Iris pigment epithelial cell (primary cell): ENCODE measurements around the gene MYRIP.
"Not testable (repeated sequence)": the region's sequence is repeated elsewhere in the genome, so short reads cannot be mapped to it uniquely, and the experiment has no call there.

Experiments used
- DNase-seq: peaks from one replicate; pipeline ENCODE4 v3.0.0-alpha.2; 2011; ENCODE audit warnings: low read depth

Gene MYRIP

DNA sequence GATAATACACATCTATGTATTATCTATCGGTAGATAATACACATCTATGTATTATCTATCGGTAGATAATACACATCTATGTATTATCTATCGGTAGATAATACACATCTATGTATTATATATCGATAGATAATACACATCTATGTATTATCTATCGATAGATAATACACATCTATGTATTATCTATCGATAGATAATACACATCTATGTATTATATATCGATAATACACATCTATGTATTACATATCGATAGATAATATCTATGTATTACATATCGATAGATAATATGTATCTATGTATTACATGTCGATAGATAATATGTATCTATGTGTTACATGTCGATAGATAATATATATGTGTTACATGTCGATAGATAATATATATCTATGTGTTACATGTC lies 275.0 kb downstream of the MYRIP start:
- not testable (repeated sequence) for DNase-seq

DNA sequence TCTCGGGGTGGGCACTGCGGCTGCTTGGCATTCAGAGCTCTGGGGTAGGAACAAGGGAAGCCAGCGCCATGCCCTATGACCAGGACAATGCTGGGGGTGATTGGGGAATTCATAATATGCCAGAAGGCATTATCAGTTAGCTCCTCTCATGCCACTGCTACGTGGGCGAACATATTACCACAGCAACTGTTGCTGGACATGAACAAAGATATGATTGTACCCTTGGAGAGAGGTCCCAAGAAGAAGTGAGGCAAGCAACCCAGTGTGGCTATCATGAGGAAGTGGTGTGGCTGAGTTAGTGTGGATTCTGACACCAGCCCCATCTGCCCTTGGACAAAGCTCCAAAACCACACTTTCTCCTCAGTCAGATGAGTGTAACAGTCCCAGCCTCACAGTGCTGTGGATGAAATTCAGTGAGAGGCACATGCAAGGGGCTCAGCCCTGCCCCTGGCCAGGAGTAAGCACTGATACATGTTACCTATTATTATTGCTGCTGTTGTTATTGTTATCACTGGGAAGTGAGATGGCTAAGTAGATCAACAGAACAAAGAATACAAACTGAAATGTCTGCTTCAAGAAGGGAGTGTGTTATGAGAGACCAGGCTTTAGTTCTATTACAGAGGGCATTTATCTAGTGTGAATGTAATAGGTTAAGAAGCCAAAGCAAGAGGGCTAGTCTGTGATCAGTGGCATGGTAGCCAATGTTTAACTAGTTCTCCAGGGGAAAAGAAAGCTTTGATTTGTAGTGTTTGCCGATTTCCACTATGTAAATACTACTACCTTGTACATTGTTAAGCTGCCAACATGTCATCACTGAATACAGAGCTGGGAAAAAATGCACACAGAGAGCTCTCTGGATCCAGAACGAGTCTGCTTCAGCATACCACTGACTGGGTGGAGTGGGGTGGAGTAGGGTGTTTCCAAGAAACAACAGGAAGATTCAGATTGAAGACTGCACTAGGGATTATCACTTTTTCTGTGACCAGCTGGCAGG lies 277.8 kb downstream of the MYRIP start:
- no peak for DNase-seq

DNA sequence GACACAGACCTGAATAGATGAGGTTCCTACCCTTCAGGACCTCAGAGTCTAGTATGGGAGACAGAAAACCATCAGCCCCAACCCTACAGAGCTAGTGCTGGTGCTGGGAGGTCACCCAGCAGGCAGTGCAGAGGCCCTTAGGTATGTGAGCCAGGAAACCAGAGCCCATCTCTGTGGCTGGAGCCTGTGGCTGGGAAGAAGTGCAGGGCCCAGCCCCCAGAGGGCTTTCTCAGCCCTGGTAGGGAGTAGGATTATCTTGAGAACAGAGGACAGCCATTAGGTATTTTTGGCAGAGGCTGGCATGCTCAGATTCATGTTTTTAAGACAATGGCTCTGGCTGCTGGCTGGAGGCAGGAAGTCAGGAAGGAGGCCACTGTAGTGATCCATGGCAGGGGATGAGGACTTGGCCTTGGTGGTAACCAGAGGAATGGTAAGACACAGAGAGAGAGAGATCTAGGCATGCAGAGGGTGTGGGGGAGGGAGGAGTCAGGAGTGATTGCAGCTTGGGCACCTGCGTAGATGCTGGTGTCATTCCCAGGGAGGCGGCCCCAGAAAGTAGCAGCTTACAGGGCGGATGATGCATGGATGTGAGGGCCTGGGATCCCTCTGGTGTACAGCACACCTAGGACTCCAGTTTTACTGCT lies 279.2 kb downstream of the MYRIP start:
- DNase-seq, result no peak

DNA sequence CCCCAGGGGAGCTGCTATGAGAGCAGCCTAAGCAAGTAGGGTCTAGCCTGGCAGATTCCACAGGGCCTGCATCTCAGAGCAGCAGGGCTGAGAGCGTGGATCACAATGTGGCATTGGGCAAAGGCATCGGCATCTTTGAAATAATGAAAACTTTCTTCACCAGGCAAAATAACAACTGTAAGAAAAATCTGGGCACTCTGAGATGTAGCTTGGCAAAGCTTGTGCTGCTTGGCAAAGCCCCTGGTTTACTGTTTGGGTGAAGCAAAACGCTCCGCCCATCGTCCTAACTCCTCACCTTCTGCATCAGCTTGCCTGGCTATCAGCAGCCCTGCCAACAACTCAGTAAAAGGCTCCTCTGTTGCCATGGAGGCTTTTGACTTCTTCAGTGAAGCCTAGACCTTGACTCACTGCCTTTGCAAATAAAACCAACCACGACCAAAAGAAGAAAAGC lies 287.3 kb downstream of the MYRIP start:
- DNase-seq, result no peak

DNA sequence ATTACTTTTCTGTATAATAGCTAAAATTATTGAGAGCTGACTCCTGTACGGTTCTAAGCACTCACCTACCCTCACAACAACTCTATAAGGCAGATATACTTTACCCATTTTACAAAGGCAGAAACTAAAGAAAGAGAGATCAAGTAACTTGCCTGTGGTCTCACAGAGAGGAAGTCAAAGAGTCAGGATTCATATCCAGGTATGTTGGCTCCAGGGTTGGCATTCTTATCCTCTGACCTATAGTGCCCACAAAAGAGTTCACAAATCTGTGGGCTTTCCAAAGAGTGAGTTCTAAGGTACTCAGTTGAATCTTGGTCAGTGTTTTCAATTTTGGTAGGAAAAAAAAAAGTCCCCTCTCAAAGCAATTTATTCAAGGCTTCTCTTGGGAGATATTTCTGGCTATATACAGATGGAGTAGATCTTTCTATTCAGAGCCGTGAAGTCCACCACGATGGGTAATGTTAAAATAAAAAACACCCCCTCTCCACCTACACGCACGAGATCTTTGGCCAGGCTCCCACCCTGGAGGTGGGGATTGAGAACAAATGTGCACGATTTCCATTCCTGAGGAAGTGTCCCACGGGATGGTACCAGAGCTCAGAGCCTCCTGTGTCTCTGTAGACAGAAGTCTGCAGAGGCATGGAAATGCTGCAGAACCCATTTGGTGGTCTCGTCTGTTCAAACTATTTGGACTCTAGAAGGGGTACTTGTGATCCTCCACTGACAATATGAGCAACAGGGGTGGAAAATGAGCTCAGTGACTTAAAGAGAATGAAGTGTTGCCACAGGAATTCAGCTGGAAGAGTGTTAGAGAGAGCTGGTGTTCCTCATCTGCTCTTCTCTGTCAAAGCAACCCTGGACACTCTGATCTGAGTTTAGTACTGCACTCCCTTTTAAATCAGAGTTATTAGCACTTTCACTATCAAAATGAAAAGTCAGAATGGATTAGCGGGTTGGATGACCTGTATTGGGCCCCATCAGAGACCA lies 288.0 kb downstream of the MYRIP start:
- DNase-seq, result no peak

DNA sequence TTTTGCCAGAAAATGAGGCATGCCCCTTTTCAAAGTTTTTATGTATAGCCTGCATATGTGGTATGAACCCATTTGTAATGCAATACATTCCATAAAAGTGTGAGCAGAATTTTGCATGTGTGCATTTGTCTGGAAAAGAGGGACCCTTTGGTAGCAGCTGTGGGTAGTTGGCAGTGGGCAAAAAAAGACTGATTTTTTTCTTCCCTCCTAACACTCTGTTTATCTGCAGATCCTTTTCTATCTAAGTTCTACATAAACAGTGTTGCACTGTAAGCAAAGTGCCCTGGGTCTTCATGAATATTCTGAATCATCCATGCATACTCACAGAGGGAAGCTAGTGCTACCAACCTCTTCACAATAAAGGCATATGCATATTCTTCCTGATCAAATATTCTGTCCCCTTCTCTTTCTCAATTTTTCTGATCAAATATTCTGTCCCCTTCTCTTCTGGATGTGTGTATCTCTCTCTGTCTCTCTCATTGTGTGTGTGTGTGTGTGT lies 288.9 kb downstream of the MYRIP start:
- no peak for DNase-seq

DNA sequence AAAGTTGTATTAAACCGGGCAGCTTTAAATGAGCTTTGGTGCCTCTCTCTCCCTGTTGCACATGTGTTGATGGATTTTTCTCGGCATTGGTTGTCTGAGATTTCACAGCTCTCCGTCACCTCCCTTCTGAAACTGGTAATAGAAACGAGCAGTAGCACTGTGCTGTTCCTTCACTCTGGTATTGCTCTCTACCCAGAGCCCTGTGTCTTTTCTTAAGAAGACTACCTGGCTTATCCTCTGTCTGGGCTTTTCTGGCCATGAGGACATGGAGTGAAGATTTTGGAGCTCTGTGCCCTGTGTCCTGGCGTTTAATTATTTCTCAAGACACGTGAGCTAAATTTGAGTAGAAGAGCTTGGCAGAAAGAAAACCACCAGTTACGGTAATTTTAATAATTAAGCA lies 290.5 kb downstream of the MYRIP start:
- no peak for DNase-seq

DNA sequence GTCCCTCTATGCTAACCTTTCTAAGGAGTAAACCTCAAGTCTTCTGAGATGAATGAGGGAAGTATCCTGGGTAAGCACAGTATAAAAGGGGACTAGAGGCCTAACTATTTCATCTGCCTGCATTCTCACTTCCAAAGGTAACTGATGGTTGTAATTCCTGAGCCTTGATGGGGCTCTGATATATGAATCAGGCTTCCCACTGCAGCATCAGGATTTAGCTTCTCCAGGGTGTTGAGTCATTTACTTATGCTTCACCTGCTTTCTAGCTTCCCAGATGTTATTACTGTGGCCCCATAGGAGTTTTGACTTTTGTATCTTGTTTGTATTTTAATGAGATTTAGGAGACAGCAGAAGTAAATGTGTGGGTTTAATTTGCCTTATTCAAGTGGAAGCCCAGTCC lies 292.8 kb downstream of the MYRIP start:
- no peak for DNase-seq

DNA sequence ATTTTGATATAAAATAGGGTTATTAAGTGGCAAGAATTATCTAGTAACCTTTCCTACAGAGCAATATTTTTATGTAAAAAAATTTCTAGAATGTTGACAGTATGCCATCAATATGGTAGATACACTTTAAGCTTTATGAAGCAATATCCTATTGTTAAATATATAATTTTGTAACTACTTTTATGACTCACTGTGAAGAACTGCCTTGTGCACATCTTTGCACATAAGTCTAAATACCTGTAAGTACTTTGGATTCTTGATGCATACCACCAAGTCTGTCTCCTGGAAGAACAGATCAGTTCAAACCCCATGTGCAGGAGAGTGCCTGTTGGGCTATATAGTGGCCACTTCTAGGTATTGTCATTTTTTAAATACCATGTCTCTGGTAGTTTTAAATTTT lies 294.4 kb downstream of the MYRIP start:
- DNase-seq, result no peak

DNA sequence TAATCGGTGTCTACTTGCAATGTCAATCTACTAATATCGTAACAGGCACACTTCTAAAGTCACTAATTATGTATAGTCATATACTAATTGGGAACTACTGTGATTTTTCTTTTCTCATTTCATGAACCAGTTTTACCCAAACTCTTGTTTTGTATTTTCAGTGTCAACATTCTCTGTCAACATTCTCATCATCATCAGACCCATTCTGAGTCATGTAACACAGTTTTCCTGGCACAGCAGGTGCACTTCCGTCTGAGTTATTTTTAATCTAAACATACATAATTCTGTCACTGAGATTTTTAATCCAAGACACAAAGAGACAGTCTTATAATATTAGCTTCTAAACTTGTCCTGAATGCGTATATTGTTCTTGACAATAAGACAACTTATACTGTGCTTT lies 295.0 kb downstream of the MYRIP start:
- no peak for DNase-seq

DNA sequence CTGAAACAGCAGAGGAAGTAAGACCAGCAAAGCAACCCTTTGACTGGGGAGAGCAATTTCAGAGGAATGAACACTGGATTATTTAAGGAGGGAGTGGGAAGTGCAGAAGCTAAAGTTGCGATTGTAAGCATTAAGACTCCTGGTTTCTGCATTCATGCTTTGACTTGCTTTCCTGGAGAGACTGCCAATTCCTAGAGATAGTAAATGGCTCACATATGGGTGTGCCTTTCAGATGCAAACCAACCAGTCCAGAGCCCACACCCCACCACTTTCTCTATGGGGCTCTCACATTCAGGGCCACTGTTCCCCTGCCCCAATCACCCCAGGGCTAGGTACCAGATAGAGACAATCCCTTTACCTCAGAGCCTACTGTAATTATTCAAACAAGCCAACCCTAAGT lies 299.2 kb downstream of the MYRIP start:
- DNase-seq, result no peak

DNA sequence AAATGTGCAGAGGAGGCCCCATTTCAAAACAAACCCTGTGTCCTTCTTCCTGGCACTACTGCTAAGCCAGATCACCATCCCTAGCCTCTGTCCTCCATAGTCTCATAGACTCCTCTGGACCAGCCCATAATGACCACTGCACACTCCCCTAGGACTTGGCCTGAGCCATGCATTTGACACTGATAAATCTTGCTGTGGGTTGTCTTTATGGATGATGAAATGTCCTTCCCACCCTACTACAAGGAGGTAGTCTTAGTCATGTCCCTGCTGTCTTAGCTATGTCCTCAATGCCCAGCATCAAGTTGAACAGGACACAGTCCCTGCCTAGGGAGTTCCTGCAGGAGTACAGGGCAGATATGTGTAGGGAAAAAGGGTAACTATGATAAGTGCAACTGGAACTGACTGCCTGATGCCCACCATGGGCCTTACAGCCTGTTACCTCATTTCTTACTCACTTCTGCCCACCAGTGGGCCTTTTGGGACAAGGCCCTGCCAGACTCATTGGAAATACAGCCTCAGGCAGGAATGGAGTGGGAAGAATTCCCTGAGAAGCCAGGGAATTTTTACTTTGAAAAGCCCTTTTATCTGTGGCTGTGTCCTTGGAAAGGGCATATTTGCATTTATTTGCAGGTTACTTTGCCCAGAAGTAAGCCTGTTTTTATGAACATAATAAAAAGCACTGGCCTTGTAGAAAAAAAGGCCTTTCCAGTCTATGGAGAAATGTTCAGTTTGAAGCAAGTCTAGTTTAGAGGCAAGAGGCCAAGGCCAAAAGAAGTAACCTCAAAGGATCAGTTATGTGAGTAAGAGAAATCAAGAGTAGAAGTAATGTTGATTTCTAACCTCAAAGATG lies 300.5 kb downstream of the MYRIP start:
- DNase-seq, result no peak

DNA sequence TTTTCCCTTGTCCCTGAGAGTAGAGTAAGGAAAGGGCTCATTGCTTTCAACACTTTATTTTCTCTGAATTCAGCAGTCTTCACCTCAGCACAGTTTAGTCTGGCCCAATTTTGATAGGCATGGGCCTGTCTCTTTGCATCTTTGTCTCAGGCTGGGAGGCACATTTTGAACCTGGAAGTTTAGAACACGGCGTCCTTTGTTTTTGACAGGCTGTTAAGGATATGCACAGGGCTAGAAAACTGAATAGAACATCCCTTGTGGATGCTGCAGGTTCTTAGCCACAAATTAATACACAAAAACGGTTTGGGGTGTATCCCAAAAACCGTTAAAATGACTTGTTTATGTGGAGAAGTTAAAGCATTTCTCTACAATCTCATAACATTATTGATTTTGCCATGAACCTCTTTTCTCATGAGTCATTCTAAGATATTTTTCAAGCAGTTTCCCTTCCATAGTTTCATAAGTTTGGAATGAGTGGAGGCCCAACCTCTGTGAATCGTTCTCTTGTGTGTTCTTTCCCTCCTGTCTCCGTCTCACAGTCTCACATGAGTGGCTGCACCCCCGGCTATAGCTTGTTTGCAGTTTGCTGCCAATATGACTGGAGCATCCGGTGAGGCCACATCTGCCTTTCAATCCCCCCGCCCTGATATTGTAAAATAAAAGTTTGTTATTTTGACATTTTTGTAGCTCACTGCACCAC lies 307.2 kb downstream of the MYRIP start:
- peak; percentile 72 for DNase-seq

DNA sequence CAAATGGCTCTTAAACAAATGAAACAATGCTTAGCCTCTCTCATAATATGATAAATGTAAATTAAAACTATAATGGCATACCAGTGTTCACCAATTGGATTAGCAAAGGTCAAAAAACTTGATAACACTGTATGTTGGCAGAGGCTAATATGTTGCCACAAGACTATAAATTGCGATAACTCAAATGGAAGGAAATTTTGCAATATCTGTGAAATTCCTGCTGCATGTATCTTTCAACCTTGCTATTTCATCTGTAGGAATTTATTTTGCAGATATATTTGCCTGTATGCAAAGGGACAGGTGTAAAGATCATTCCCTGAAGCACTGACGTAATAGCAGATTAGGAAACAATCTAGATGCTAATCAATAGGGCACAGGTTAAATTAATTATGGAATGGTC lies 308.7 kb downstream of the MYRIP start:
- no peak for DNase-seq

DNA sequence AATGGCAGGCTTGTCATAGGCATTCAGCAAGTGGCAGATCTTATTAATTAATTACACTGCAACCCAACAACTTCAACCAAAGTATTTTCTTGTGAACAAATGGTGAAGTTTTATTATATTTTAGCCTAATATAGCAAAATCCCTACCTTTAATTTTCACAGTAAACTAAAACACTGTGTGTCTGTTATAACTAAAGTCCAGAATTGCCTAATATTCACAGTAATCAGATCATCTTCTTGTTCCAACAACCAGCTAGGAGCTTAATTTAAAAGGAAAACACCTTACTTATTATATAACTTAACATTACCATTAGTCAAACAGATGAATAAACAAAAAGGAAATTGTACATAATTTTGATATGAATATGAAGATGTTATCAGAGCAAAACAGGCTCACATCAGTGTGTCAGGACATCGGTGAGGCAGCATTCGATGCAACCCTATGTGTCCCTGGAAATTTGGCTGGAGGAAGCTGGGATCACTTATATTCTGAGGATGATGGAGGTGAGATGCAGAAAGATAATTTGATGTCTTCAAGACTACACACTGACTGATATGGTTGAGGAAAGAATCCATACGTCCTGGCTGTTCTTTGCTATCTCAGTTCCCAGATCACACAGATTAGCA lies 310.8 kb downstream of the MYRIP start:
- no peak for DNase-seq

DNA sequence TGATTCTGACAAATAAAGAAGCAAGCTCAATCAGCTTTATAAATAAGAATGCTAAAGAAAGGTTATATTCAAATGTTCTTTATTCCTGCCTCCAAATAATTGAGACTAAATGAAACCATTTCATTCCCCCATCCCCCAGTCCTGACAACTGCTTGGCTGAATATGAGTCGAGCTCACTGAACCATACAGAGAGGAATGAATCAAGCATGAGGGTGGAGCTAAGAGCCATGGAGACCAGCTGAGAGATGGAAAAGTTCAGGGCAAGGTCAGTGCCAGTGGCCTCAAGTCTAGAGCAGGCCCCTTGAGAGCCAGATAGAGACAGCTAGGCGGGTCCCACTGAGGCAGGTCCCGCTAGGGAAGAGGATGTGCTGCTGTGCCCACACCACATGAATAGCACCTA lies 311.4 kb downstream of the MYRIP start:
- peak; percentile 72 for DNase-seq

DNA sequence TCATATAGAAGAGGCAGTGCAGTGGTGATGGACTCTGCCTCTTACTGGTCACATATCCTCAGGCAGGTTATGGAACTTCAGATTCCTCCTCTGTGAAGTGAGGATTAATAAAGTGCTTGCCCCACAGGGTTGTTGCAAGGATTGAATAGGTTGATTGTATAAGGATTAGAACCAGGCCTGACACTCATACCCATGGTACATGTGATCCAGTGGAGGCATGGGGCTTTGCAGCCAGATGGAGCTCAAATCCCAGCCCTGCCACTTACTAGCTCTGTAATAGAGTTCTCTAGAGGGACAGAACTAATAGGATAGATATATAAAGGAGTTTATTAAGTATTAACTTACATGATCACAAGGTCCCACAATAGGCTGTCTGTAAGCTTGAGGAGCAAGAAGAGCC lies 315.5 kb downstream of the MYRIP start:
- no peak for DNase-seq

DNA sequence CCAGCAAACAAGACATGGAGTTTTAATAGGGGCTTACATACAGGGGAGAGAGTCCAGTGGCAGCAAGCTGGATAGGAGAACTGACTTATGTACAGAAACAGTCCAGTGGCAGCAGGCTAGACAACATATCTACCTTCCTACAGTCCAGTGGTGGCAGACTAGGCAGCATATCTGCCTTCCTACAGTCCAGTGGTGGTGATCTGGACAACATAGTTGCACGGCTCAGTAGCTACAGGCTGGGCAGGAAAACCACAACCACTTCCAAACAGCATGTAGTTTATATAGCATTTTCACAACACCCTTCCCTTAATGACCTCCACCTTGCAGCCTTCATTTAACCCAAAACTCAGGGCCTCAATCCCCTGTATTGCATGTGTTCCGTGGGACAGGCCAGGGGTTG lies 318.8 kb downstream of the MYRIP start:
- no peak for DNase-seq

DNA sequence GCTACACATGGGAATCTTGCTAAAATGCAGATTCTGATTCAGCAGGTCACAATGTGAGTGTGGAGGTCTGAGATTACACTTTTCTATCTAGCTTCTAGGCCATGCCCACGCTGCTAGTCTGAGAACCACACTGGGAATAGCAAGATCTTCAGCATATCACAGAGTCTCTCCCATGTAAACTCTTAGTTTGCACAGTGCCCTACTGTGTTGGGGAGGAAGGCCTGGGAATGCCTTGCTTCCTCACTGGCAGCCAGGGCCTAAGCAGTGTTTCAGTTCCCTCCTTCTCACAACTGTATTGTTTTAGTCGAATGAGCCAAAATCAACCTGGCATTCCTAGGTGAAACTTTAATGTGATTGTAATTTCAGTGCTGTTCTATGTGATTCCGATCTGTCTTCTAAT lies 320.1 kb downstream of the MYRIP start:
- no peak for DNase-seq

DNA sequence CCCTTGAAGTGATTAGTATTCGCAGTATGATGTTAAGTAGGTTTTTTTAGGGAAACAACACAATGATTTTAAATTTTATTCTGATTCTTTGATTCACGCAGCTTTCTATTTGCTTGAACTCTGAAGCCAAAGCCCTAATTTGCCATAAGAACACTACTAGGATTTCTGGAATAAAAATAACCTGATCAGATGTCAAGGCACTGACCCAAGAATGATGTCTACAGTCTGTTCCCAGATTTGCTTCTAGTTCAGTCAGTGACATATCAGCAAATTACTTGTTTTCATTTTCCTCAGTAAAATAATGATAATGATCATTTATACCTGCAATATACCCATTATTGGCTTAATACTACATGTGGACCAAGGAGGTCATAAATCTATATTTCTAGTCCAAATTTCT lies 320.6 kb downstream of the MYRIP start:
- DNase-seq, result no peak
